ENCODE measurements around the gene INVS. TPM values are rescaled to one million over a fixed set of nuclear protein-coding genes. Genes with fewer than 3 reads are reported as not detected.
A peak's percentile ranks its signal among the peaks of the same experiment; 100 is the strongest.
"Not testable (repeated sequence)": the region's sequence is repeated elsewhere in the genome, so short reads cannot be mapped to it uniquely, and the experiment has no call there.

The INVS gene
- total and polyA plus RNA-seq, 4 donors: 11.8 to 33.1 (median 19.2) TPM

DNA sequence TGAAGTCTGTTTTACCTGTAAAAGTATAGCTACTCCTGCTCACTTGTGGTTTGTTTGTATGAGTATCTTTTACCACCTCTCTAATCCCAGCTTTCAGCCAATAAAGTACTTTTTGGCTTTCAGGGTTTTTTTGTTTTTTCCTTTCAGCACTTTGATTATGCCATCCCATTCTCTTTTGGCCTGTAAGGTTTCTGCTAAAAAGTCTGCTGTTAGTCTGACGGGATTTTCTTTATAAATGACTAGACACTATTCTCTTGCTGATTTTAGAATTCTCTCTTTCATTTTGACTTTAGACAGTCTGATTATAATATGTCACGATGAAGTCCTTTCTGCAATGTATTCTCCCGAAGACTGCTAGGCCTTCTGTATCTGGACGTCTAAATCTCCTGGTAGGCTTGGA, 216.5 kb downstream of the INVS start:
- no peak overlapping the region for H3K27ac ChIP-seq (ENCODE audit: low read depth, low read length)
- no CpG with 5 or more reads among the region's 4 CpGs for WGBS (ENCODE audit: insufficient coverage)
- no peaks in the 10 kb centered on the region for H3K4me1 ChIP-seq (ENCODE audit: control insufficient read depth, insufficient read depth, low read length)
- no peaks in the 10 kb centered on the region for H3K9me3 ChIP-seq (ENCODE audit: control insufficient read depth, insufficient read depth, low read length)
- no peaks in the 10 kb centered on the region for H3K27me3 ChIP-seq (ENCODE audit: control insufficient read depth, insufficient read depth, low read length)
- no peak for DNase-seq (ENCODE audit: low read depth in 4 of 6, low spot score in 6 of 6)
- H3K4me3 ChIP-seq (ENCODE audit: low read depth, low read length): no peak overlapping the region
- H3K36me3 ChIP-seq (ENCODE audit: control insufficient read depth, insufficient read depth, low read length): peaks cover 4% of the 10 kb centered on the region

DNA sequence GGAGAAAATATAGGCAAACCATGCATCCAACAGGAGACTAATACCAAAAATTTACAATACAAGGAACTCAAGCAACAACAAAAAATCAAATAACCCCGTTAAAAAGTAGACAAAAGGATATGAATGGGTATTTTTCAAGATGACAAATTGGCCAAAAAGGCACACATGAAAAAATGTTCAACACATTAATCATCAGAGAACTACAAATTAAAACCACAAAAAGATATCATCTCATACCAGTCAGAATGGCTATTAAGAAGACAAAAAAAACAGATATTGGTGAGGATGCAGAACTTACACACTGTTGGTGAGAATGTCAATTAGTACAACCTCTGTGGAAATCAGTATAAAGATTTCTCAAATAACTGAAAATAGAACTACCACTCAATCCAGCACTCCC, 218.7 kb downstream of the INVS start:
- H3K4me3 ChIP-seq (ENCODE audit: low read depth, low read length): no peak overlapping the region
- WGBS (ENCODE audit: insufficient coverage): no CpG with 5 or more reads among the region's 1 CpG
- no peak overlapping the region for H3K27ac ChIP-seq (ENCODE audit: low read depth, low read length)
- DNase-seq (ENCODE audit: low read depth in 4 of 6, low spot score in 6 of 6): no peak
- H3K27me3 ChIP-seq (ENCODE audit: control insufficient read depth, insufficient read depth, low read length): no peaks in the 10 kb centered on the region
- peaks cover 4% of the 10 kb centered on the region for H3K36me3 ChIP-seq (ENCODE audit: control insufficient read depth, insufficient read depth, low read length)
- no peaks in the 10 kb centered on the region for H3K4me1 ChIP-seq (ENCODE audit: control insufficient read depth, insufficient read depth, low read length)
- H3K9me3 ChIP-seq (ENCODE audit: control insufficient read depth, insufficient read depth, low read length): no peaks in the 10 kb centered on the region

GRCh38 chr9:100322954-100323536, 224.0 kb downstream of the INVS start:
- no peaks in the 10 kb centered on the region for H3K4me1 ChIP-seq (ENCODE audit: control insufficient read depth, insufficient read depth, low read length)
- H3K36me3 ChIP-seq (ENCODE audit: control insufficient read depth, insufficient read depth, low read length): peaks cover 4% of the 10 kb centered on the region
- no peaks in the 10 kb centered on the region for H3K27me3 ChIP-seq (ENCODE audit: control insufficient read depth, insufficient read depth, low read length)
- H3K4me3 ChIP-seq (ENCODE audit: low read depth, low read length): no peak overlapping the region
- no peaks in the 10 kb centered on the region for H3K9me3 ChIP-seq (ENCODE audit: control insufficient read depth, insufficient read depth, low read length)
- no CpG with 5 or more reads among the region's 3 CpGs for WGBS (ENCODE audit: insufficient coverage)
- DNase-seq (ENCODE audit: low read depth in 4 of 6, low spot score in 6 of 6): peak in 5 of 6 donors; percentile 22 to 87 (median 31)
- no peak overlapping the region for H3K27ac ChIP-seq (ENCODE audit: low read depth, low read length)

- no CpG with 5 or more reads among the region's 4 CpGs for WGBS (ENCODE audit: insufficient coverage)
- H3K36me3 ChIP-seq (ENCODE audit: control insufficient read depth, insufficient read depth, low read length): no peaks in the 10 kb centered on the region
- no peak overlapping the region for H3K4me3 ChIP-seq (ENCODE audit: low read depth, low read length)
- H3K27me3 ChIP-seq (ENCODE audit: control insufficient read depth, insufficient read depth, low read length): no peaks in the 10 kb centered on the region
- peak in 4 of 6 donors; percentile 18 to 89 (median 44) for DNase-seq (ENCODE audit: low read depth in 4 of 6, low spot score in 6 of 6)
- H3K9me3 ChIP-seq (ENCODE audit: control insufficient read depth, insufficient read depth, low read length): no peaks in the 10 kb centered on the region
- no peaks in the 10 kb centered on the region for H3K4me1 ChIP-seq (ENCODE audit: control insufficient read depth, insufficient read depth, low read length)
- H3K27ac ChIP-seq (ENCODE audit: low read depth, low read length): no peak overlapping the region
Observed at GRCh38 chr9:100324594-100325200, 225.7 kb downstream of the INVS start.

DNA sequence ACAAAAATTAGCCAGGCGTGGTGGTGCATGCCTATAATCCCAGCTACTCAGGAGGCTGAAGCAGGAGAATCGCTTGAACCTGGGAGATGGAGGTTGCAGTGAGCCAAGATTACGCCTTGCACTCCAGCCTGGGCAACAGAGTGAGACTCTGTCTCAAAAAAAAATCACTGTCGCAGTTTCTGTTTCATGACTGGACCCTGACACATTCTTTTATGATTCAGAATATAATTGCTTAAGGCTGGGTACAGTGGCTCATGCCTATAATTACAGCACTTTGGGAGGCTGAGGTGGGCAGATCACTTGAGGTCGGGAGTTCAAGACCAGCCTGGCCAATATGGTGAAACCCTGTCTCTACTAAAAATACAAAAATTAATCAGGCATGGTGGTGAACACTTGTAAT, 239.7 kb downstream of the INVS start:
- not testable (repeated sequence) for H3K36me3 ChIP-seq (ENCODE audit: control insufficient read depth, insufficient read depth, low read length); H3K4me1 ChIP-seq (ENCODE audit: control insufficient read depth, insufficient read depth, low read length); H3K4me3 ChIP-seq (ENCODE audit: low read depth, low read length); H3K27ac ChIP-seq (ENCODE audit: low read depth, low read length); H3K9me3 ChIP-seq (ENCODE audit: control insufficient read depth, insufficient read depth, low read length); H3K27me3 ChIP-seq (ENCODE audit: control insufficient read depth, insufficient read depth, low read length); DNase-seq (ENCODE audit: low read depth in 4 of 6, low spot score in 6 of 6)
- 100% methylated on average over 1 of the region's 5 CpGs for WGBS (ENCODE audit: insufficient coverage)

GRCh38 chr9:100340224-100340623, 241.2 kb downstream of the INVS start:
- no peak overlapping the region for H3K27ac ChIP-seq (ENCODE audit: low read depth, low read length)
- H3K36me3 ChIP-seq (ENCODE audit: control insufficient read depth, insufficient read depth, low read length): no peaks in the 10 kb centered on the region
- H3K9me3 ChIP-seq (ENCODE audit: control insufficient read depth, insufficient read depth, low read length): no peaks in the 10 kb centered on the region
- H3K4me3 ChIP-seq (ENCODE audit: low read depth, low read length): no peak overlapping the region
- no peak for DNase-seq (ENCODE audit: low read depth in 4 of 6, low spot score in 6 of 6)
- no peaks in the 10 kb centered on the region for H3K4me1 ChIP-seq (ENCODE audit: control insufficient read depth, insufficient read depth, low read length)
- no peaks in the 10 kb centered on the region for H3K27me3 ChIP-seq (ENCODE audit: control insufficient read depth, insufficient read depth, low read length)
- no CpG with 5 or more reads among the region's 2 CpGs for WGBS (ENCODE audit: insufficient coverage)

DNA sequence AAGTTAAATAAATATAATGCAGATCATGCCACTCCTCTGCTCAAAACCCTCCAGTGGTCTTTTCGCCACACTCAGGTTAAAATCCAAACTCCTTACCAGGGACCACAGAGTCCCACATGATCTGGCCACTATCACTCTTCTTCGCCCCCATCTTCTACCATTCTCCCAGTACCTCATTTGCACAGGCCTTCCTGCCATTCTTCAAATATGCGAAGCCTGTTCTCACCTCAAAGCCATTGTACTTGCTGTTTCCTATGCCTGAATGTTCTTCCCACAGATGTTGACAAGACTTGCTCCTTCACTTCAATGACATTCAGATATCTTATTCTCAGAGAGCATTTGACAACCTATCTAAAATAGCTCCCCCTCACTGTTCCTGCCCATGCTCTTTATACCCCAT, 242.8 kb downstream of the INVS start:
- no peak overlapping the region for H3K27ac ChIP-seq (ENCODE audit: low read depth, low read length)
- 100% methylated on average over 3 of the region's 3 CpGs for WGBS (ENCODE audit: insufficient coverage)
- no peaks in the 10 kb centered on the region for H3K27me3 ChIP-seq (ENCODE audit: control insufficient read depth, insufficient read depth, low read length)
- H3K4me3 ChIP-seq (ENCODE audit: low read depth, low read length): no peak overlapping the region
- H3K4me1 ChIP-seq (ENCODE audit: control insufficient read depth, insufficient read depth, low read length): no peaks in the 10 kb centered on the region
- no peak for DNase-seq (ENCODE audit: low read depth in 4 of 6, low spot score in 6 of 6)
- no peaks in the 10 kb centered on the region for H3K36me3 ChIP-seq (ENCODE audit: control insufficient read depth, insufficient read depth, low read length)
- H3K9me3 ChIP-seq (ENCODE audit: control insufficient read depth, insufficient read depth, low read length): no peaks in the 10 kb centered on the region

- DNase-seq (ENCODE audit: low read depth in 4 of 6, low spot score in 6 of 6): no peak
- no peak overlapping the region for H3K27ac ChIP-seq (ENCODE audit: low read depth, low read length)
- no peaks in the 10 kb centered on the region for H3K27me3 ChIP-seq (ENCODE audit: control insufficient read depth, insufficient read depth, low read length)
- H3K4me1 ChIP-seq (ENCODE audit: control insufficient read depth, insufficient read depth, low read length): no peaks in the 10 kb centered on the region
- H3K9me3 ChIP-seq (ENCODE audit: control insufficient read depth, insufficient read depth, low read length): no peaks in the 10 kb centered on the region
- no peak overlapping the region for H3K4me3 ChIP-seq (ENCODE audit: low read depth, low read length)
- WGBS (ENCODE audit: insufficient coverage): 90% methylated on average over 2 of the region's 3 CpGs
- no peaks in the 10 kb centered on the region for H3K36me3 ChIP-seq (ENCODE audit: control insufficient read depth, insufficient read depth, low read length)
Observed at GRCh38 chr9:100346836-100347235, 247.8 kb downstream of the INVS start.

DNA sequence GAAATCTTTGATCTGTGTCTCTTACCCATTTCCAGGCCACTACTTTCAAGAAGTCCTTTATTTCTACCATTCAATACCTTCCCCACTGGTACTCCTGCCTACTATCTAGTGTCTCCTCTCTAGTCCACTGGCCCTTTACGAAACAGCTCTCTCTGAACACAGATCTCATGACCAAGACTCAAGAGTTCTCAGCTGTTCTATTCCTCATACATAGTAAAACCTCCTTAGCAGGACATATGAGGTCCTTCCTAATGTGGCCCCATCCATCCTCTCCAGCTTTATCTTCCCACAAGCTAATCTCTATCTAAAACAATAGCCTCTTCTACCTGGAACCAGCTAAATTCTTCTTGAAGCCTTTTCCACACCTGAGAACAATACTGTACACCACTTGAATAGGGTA, 251.1 kb downstream of the INVS start:
- H3K4me3 ChIP-seq (ENCODE audit: low read depth, low read length): no peak overlapping the region
- H3K36me3 ChIP-seq (ENCODE audit: control insufficient read depth, insufficient read depth, low read length): no peaks in the 10 kb centered on the region
- WGBS (ENCODE audit: insufficient coverage): 100% methylated on average over 1 of the region's 1 CpG

More for the DNA sequence above, 251.1 kb downstream of the INVS start:
- DNase-seq (ENCODE audit: low read depth in 4 of 6, low spot score in 6 of 6): no peak
- H3K9me3 ChIP-seq (ENCODE audit: control insufficient read depth, insufficient read depth, low read length): no peaks in the 10 kb centered on the region
- no peak overlapping the region for H3K27ac ChIP-seq (ENCODE audit: low read depth, low read length)
- no peaks in the 10 kb centered on the region for H3K27me3 ChIP-seq (ENCODE audit: control insufficient read depth, insufficient read depth, low read length)
- no peaks in the 10 kb centered on the region for H3K4me1 ChIP-seq (ENCODE audit: control insufficient read depth, insufficient read depth, low read length)
